Measurements from ENCODE around the gene GLDN.
"Not testable (repeated sequence)": the region's sequence is repeated elsewhere in the genome, so short reads cannot be mapped to it uniquely, and the experiment has no call there.

GRCh38 chr15:51446029-51446744, 104.7 kb downstream of the GLDN start:
- not testable (repeated sequence) for TF ChIP-seq POLR2A (IDR thresholded peaks at IDR 0.05); CTCF (IDR thresholded peaks at IDR 0.05); POLR2AphosphoS5 (IDR thresholded peaks at IDR 0.05; ENCODE audit: insufficient read depth in 1 of 2, low read depth in 1 of 2)

Measured in vagina (tissue), 2 donors.